A673 (cell line): ENCODE measurements around the gene PANX2.

Experiments used
- CTCF ChIP-seq: fragments of 300-800, 200-600 bp; sonication (generic); conservative IDR thresholded peaks from 2 replicates; pipeline ENCODE4 v1.5.1; 2017; ENCODE audit warnings: low read depth, mild to moderate bottlenecking, antibody characterized with exemption, low read length, moderate library complexity, mixed read lengths
- EZH2 ChIP-seq: fragments of 200-600 bp; sonication (generic); IDR thresholded peaks from 2 replicates; pipeline ENCODE4 v1.6.1; 2017; ENCODE audit warnings: borderline replicate concordance, low read depth, mild to moderate bottlenecking, mixed read lengths, antibody characterized with exemption, low read length; ENCODE audit not compliant: poor library complexity, severe bottlenecking

- no peak for TF ChIP-seq CTCF
- no peak for TF ChIP-seq EZH2
These were observed 29.9 kb upstream of the PANX2 start for GRCh38 chr22:50140615-50141014.
